Keratinocyte (primary cell): Measurements from ENCODE around the gene STYXL1. TPM values are rescaled to one million over a fixed set of nuclear protein-coding genes. Genes with fewer than 3 reads are reported as not detected.

Experiments used
- DNase-seq: peaks from one replicate; pipeline ENCODE4 v3.0.0-alpha.2; 2011; ENCODE audit warnings: low read depth, missing footprints, low spot score
- FAIRE-seq: peaks from 2 replicates; lab custom pipeline; 2011; peaks lifted over from hg19 to GRCh38; lab: Jason Lieb, UNC
- H2AFZ ChIP-seq: 2 replicates; pipeline ENCODE4 v1.6.0; 2012; ENCODE audit warnings: low read length, control low read depth, inconsistent platforms; ENCODE audit not compliant: control insufficient read depth
- H3K27ac ChIP-seq: 2 replicates; pipeline ENCODE4 v1.5.1; 2011; ENCODE audit warnings: low read length; ENCODE audit not compliant: control insufficient read depth, insufficient read depth
- H3K27me3 ChIP-seq: 3 replicates; pipeline ENCODE4 v1.6.0; 2011; ENCODE audit warnings: low read length; ENCODE audit not compliant: control insufficient read depth, insufficient read depth; ENCODE audit errors: extremely low read depth
- H3K36me3 ChIP-seq, 2 experiments: 2 replicates in 1 of 2; 3 replicates in 1 of 2; pipeline ENCODE4 v1.5.1; 2011; ENCODE audit warnings: low read length in 2 of 2, mild to moderate bottlenecking in 1 of 2; ENCODE audit not compliant: control insufficient read depth in 2 of 2, insufficient read depth in 2 of 2; ENCODE audit errors: extremely low read depth in 1 of 2
- H3K4me1 ChIP-seq: 3 replicates; pipeline ENCODE4 v1.5.1; 2011; ENCODE audit warnings: low read length; ENCODE audit not compliant: control insufficient read depth, insufficient read depth; ENCODE audit errors: extremely low read depth
- H3K4me2 ChIP-seq: 3 replicates; pipeline ENCODE4 v1.6.0; 2011; ENCODE audit warnings: low read depth, low read length; ENCODE audit not compliant: control insufficient read depth, insufficient read depth; ENCODE audit errors: extremely low read depth
- H3K4me3 ChIP-seq, 3 experiments: fragments of 200-600 bp in 1 of 3; sonication (generic) in 1 of 3; 2 replicates in 2 of 3; 3 replicates in 1 of 3; pipeline ENCODE4 v1.5.1; 2011 to 2016; ENCODE audit warnings: low read length in 3 of 3, mild to moderate bottlenecking in 3 of 3, control low read depth in 2 of 3, inconsistent platforms in 1 of 3, low read depth in 1 of 3, mixed read lengths in 1 of 3, mixed run types in 1 of 3, moderate library complexity in 1 of 3; ENCODE audit not compliant: control insufficient read depth in 2 of 3, insufficient read depth in 2 of 3; ENCODE audit errors: extremely low read depth in 1 of 3
- H3K79me2 ChIP-seq: 2 replicates; pipeline ENCODE4 v1.6.0; 2012; ENCODE audit warnings: low read length; ENCODE audit not compliant: control insufficient read depth, insufficient read depth
- H3K9ac ChIP-seq: 3 replicates; pipeline ENCODE4 v1.6.0; 2011; ENCODE audit warnings: low read length; ENCODE audit not compliant: control insufficient read depth, insufficient read depth; ENCODE audit errors: extremely low read depth
- H3K9me1 ChIP-seq: 3 replicates; pipeline ENCODE4 v1.6.0; 2011; ENCODE audit warnings: low read length; ENCODE audit not compliant: control insufficient read depth, insufficient read depth; ENCODE audit errors: extremely low read depth
- H3K9me3 ChIP-seq: 2 replicates; pipeline ENCODE4 v1.5.1; 2012; ENCODE audit warnings: low read depth, low read length; ENCODE audit not compliant: control insufficient read depth
- H4K20me1 ChIP-seq: 3 replicates; pipeline ENCODE4 v1.6.0; 2011; ENCODE audit warnings: low read length; ENCODE audit not compliant: control insufficient read depth, insufficient read depth; ENCODE audit errors: extremely low read depth
- EZH2 ChIP-seq: IDR thresholded peaks from one replicate; pipeline ENCODE4 v1.6.1; 2012; ENCODE audit warnings: inconsistent platforms, mild to moderate bottlenecking, low read length, moderate library complexity
- dilution Hi-C: fragments of 300-500 bp; cut with MboI; formaldehyde crosslinking; loops from one replicate; pipeline ENCODE4 v1.7.0; 2020; ENCODE audit warnings: low sequenced_read_pairs; ENCODE audit not compliant: extremely low pct_ligation_motif_present
- polyA plus RNA-seq, 5 experiments: library from polyadenylated mRNA; depleted of rRNA in 3 of 5; stranded (reverse) in 3 of 5; stranded (forward) in 1 of 5; unstranded in 1 of 5; fragments of >200 nt; gene quantifications; 1 replicate in 1 of 5; 2 replicates in 3 of 5; 3 replicates in 1 of 5; pipeline versions ENCODE4 v1.2.1 to v1.2.3, GENCODE V29; 2011 to 2012; ENCODE audit warnings: missing spikeins in 2 of 5, low read depth in 1 of 5, low replicate concordance in 1 of 5
- TF ChIP-seq, protein P1 (sequence below), 3 experiments: IDR thresholded peaks in 1 of 3; conservative IDR thresholded peaks in 1 of 3; optimal IDR thresholded peaks in 1 of 3; 2 replicates in 2 of 3; 3 replicates in 1 of 3; pipeline versions ENCODE3 to v1.5.1; 2011; ENCODE audit warnings: low read length in 3 of 3, mild to moderate bottlenecking in 3 of 3, moderate library complexity in 2 of 3, control low read depth in 1 of 3, inconsistent platforms in 1 of 3; ENCODE audit not compliant: insufficient read depth in 2 of 3; ENCODE audit errors: extremely low read depth in 1 of 3

The STYXL1 gene
- polyA plus RNA-seq, 1 donor (not counting 4 experiments of a cell fraction or from before 2014, with no cell fraction given), result 76.2 TPM

DNA sequence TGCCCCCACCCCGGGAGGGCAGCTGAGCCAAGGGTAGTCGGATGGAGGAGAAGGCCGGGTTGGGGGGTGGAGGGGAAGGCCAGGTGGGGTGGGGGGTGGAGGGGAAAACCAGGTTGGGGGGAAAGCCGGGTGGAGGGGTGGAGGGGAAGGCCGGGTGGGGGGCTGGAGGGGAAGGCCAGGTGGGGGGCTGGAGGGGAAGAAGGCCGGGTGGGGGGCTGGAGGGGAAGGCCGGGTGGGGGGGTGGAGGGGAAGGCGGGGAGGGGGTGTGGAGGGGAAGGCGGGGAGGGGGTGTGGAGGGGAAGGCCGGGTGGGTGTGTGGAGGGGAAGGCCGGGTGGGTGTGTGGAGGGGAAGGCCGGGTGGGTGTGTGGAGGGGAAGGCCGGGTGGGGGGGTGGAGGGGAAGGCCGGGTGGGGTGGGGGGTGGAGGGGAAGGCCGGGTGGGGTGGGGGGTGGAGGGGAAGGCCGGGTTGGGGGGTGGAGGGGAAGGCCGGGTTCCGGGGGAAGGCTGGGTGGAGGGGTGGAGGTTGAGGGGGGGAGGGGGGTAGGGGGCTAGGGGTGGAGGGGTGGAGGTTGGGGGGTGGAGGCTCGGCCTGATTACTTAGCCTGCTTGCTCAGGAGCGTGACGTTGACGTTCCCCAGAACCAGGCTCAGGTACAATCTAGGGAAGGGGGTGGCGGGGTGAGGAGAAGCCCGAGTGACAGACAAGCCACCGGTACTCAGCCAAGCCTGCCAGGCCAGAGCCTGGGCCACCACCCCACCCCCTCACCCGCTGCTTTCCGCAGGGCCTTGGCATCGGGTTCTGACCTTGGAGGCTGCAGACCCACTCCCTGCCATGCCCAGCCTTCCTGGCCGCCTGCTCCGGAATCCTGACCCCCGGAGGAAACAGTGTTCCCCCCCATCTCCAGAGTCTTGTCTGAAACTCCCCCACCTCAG is 59.0 kb downstream of the STYXL1 start:
- TF ChIP-seq, protein P1, sequence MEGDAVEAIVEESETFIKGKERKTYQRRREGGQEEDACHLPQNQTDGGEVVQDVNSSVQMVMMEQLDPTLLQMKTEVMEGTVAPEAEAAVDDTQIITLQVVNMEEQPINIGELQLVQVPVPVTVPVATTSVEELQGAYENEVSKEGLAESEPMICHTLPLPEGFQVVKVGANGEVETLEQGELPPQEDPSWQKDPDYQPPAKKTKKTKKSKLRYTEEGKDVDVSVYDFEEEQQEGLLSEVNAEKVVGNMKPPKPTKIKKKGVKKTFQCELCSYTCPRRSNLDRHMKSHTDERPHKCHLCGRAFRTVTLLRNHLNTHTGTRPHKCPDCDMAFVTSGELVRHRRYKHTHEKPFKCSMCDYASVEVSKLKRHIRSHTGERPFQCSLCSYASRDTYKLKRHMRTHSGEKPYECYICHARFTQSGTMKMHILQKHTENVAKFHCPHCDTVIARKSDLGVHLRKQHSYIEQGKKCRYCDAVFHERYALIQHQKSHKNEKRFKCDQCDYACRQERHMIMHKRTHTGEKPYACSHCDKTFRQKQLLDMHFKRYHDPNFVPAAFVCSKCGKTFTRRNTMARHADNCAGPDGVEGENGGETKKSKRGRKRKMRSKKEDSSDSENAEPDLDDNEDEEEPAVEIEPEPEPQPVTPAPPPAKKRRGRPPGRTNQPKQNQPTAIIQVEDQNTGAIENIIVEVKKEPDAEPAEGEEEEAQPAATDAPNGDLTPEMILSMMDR (optimal IDR thresholded peaks at IDR 0.05 in 1 of 3, IDR thresholded peaks at IDR 0.05 in 1 of 3, conservative IDR thresholded peaks at IDR 0.05 in 1 of 3; ENCODE audit: extremely low read depth in 1 of 3, insufficient read depth in 2 of 3, low read length in 3 of 3), result no peak
- no peak for TF ChIP-seq EZH2
- H3K36me3 ChIP-seq, result peaks cover 5 to 15% of the 10 kb centered on the region in 2 experiments
- no peaks in the 10 kb centered on the region for H3K9me3 ChIP-seq
- no peak overlapping the region for H3K4me3 ChIP-seq
- H3K4me2 ChIP-seq, result no peak overlapping the region
- FAIRE-seq, result no peak
- no peak overlapping the region for H3K27ac ChIP-seq
- no peaks in the 10 kb centered on the region for H4K20me1 ChIP-seq
- H2AFZ ChIP-seq, result no peak overlapping the region
- H3K9ac ChIP-seq, result no peak overlapping the region
- no peaks in the 10 kb centered on the region for H3K4me1 ChIP-seq
- H3K27me3 ChIP-seq, result no peaks in the 10 kb centered on the region
- H3K79me2 ChIP-seq, result no peaks in the 10 kb centered on the region
- H3K9me1 ChIP-seq, result no peaks in the 10 kb centered on the region
- no peak for DNase-seq
- dilution Hi-C loops, result no loop called here

DNA sequence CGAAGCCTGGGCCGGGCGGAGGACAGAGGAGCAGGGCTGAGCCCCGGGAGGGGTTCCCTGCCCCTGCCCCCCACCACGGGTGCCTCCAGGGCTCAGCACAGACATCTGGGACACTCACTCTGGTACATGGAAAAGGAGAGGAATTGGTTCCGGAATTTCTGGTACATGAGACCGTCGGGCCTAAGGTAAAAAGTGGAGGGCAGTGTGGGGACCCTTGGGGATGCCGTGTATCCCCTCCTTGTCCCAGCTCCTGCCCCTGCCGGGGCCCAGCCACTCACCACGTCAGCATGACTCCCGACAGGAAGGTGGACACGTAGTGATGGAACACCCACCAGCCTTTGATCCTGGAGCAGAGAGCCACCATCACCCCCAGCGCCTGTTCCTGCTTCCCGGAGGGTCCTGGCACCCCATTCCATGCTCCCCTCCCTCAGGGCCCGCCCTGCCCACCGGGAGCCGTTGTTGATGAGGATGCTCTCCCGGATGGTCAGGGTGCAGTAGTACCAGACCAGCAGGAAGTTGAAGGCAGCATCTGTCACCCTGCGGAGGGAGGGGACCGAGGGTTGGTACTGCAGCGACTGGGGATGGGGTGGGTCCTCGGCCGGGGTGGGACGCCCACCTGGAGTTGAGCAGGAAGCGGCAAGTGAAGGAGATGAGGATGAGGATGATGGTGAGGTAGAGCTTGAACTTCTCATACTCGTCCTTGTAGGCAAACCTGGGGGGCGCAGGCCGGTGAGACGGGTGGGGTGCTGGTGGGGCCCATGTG is 59.8 kb downstream of the STYXL1 start:
- Histone ChIP-seq H3K9me1 (no peaks in the 10 kb centered on the region), H3K4me3 (no peak overlapping the region), H3K79me2 (no peaks in the 10 kb centered on the region), H2AFZ (no peak overlapping the region), H4K20me1 (no peaks in the 10 kb centered on the region), H3K9ac (no peak overlapping the region), H3K4me2 (no peak overlapping the region), H3K27me3 (no peaks in the 10 kb centered on the region), H3K9me3 (no peaks in the 10 kb centered on the region), H3K36me3 (peaks cover 5 to 15% of the 10 kb centered on the region in 2 experiments), H3K4me1 (no peaks in the 10 kb centered on the region), H3K27ac (no peak overlapping the region)
- no peak for FAIRE-seq
- dilution Hi-C loops, result no loop called here
- no peak for TF ChIP-seq EZH2
- TF ChIP-seq, protein P1 (optimal IDR thresholded peaks at IDR 0.05 in 1 of 3, IDR thresholded peaks at IDR 0.05 in 1 of 3, conservative IDR thresholded peaks at IDR 0.05 in 1 of 3; ENCODE audit: extremely low read depth in 1 of 3, insufficient read depth in 2 of 3, low read length in 3 of 3), result no peak
- no peak for DNase-seq
